SK-N-SH treated with all-trans-retinoic acid at 6 μM for 48 hours (cell line): ENCODE measurements around the gene CNNM2.

ENCODE experiments used
- ATAC-seq: fragments of 200-7000 bp; cut with Tn5 transposase; 3 replicates; pipeline ENCODE4 v1.9.1; 2020; ENCODE audit warnings: mild to moderate bottlenecking, moderate library complexity
- ARNTL ChIP-seq: fragments of 450-650 bp; formaldehyde crosslinking; IDR thresholded peaks from 2 replicates; pipeline ENCODE4 v1.5.0; 2020; ENCODE audit warnings: low read depth, mild to moderate bottlenecking, moderate library complexity, borderline replicate concordance
- BACH2 ChIP-seq: fragments of 250-450 bp; sonication (Bioruptor Pico); IDR thresholded peaks from 2 replicates; pipeline ENCODE4 v1.9.0; 2021; ENCODE audit warnings: mild to moderate bottlenecking, borderline replicate concordance
- CSDC2 ChIP-seq: fragments of 250-450 bp; sonication (Bioruptor Pico); IDR thresholded peaks from 2 replicates; pipeline ENCODE4 v1.5.0; 2020; ENCODE audit warnings: mild to moderate bottlenecking, moderate library complexity
- ESRRG ChIP-seq: fragments of 250-450 bp; sonication (Bioruptor Pico); IDR thresholded peaks from 2 replicates; pipeline ENCODE4 v1.6.1; 2021; ENCODE audit warnings: mild to moderate bottlenecking
- GLIS3 ChIP-seq: fragments of 250-450 bp; sonication (Bioruptor Pico); IDR thresholded peaks from 2 replicates; pipeline ENCODE4 v1.5.0; 2020; ENCODE audit warnings: mild to moderate bottlenecking, moderate library complexity
- ISL1 ChIP-seq: fragments of 250-450 bp; sonication (Bioruptor Pico); IDR thresholded peaks from 2 replicates; pipeline ENCODE4 v2.1.2; 2022; ENCODE audit warnings: mild to moderate bottlenecking, moderate library complexity
- OSR1 ChIP-seq: fragments of 250-450 bp; sonication (Bioruptor Pico); IDR thresholded peaks from 2 replicates; pipeline ENCODE4 v1.8.0; 2022; ENCODE audit warnings: moderate library complexity, mild to moderate bottlenecking, inconsistent platforms
- PPARA ChIP-seq: fragments of 250-450 bp; sonication (Bioruptor Pico); IDR thresholded peaks from 2 replicates; pipeline ENCODE4 v1.5.0; 2020; ENCODE audit warnings: mild to moderate bottlenecking, borderline replicate concordance
- RARB ChIP-seq: fragments of 250-450 bp; sonication (Bioruptor Pico); IDR thresholded peaks from 2 replicates; pipeline ENCODE4 v1.8.0; 2021; ENCODE audit warnings: mild to moderate bottlenecking, moderate library complexity
- SNAI2 ChIP-seq: fragments of 250-450 bp; sonication (Bioruptor Pico); IDR thresholded peaks from 2 replicates; pipeline ENCODE4 v1.5.0; 2020; ENCODE audit warnings: mild to moderate bottlenecking, moderate library complexity
- TCF4 ChIP-seq: fragments of 250-450 bp; sonication (Bioruptor Pico); IDR thresholded peaks from 2 replicates; pipeline ENCODE4 v1.8.0; 2021; ENCODE audit warnings: mild to moderate bottlenecking, moderate library complexity, borderline replicate concordance
- TOX ChIP-seq: fragments of 250-450 bp; sonication (Bioruptor Pico); IDR thresholded peaks from 2 replicates; pipeline ENCODE4 v1.8.0; 2021; ENCODE audit warnings: mild to moderate bottlenecking, moderate library complexity, borderline replicate concordance
- ZC3H10 ChIP-seq: fragments of 250-450 bp; sonication (Bioruptor Pico); IDR thresholded peaks from 2 replicates; pipeline ENCODE4 v1.5.1; 2021; ENCODE audit warnings: mild to moderate bottlenecking, moderate library complexity
- ZFP3 ChIP-seq: fragments of 250-450 bp; sonication (Bioruptor Pico); IDR thresholded peaks from 2 replicates; pipeline ENCODE4 v1.5.0; 2020; ENCODE audit warnings: mild to moderate bottlenecking, moderate library complexity
- ZFP30 ChIP-seq: fragments of 450-650 bp; formaldehyde crosslinking; IDR thresholded peaks from 2 replicates; pipeline ENCODE4 v1.5.0; 2022; ENCODE audit warnings: mild to moderate bottlenecking, moderate library complexity
- ZNF565 ChIP-seq: fragments of 450-650 bp; formaldehyde crosslinking; conservative IDR thresholded peaks from 2 replicates; pipeline ENCODE4 v1.5.0; 2020; ENCODE audit warnings: low read depth, mild to moderate bottlenecking, moderate library complexity
- ZNF70 ChIP-seq: fragments of 450-650 bp; formaldehyde crosslinking; IDR thresholded peaks from 2 replicates; pipeline ENCODE4 v1.5.0; 2020; ENCODE audit warnings: mild to moderate bottlenecking, moderate library complexity
- ZNF8 ChIP-seq: fragments of 450-650 bp; formaldehyde crosslinking; IDR thresholded peaks from 2 replicates; pipeline ENCODE4 v1.5.0; 2020; ENCODE audit warnings: mild to moderate bottlenecking, moderate library complexity
- TF ChIP-seq, protein P1 (sequence below): fragments of 250-450 bp; sonication (Bioruptor Pico); IDR thresholded peaks from 2 replicates; pipeline ENCODE4 v1.8.0; 2020; ENCODE audit warnings: mild to moderate bottlenecking, moderate library complexity, borderline replicate concordance
- TF ChIP-seq, protein P2 (sequence below): fragments of 250-450 bp; sonication (Bioruptor Pico); IDR thresholded peaks from 2 replicates; pipeline ENCODE4 v1.5.1; 2020; ENCODE audit warnings: low read depth, mild to moderate bottlenecking, moderate library complexity
- TF ChIP-seq, protein P3 (sequence below): fragments of 250-450 bp; sonication (Bioruptor Pico); IDR thresholded peaks from 2 replicates; pipeline ENCODE4 v1.8.0; 2021; ENCODE audit warnings: low read depth, mild to moderate bottlenecking, moderate library complexity, borderline replicate concordance
- TF ChIP-seq, protein P4 (sequence below): fragments of 250-450 bp; sonication (Bioruptor Pico); IDR thresholded peaks from 2 replicates; pipeline ENCODE4 v1.5.1; 2021; ENCODE audit warnings: mild to moderate bottlenecking, moderate library complexity

Gene CNNM2

DNA sequence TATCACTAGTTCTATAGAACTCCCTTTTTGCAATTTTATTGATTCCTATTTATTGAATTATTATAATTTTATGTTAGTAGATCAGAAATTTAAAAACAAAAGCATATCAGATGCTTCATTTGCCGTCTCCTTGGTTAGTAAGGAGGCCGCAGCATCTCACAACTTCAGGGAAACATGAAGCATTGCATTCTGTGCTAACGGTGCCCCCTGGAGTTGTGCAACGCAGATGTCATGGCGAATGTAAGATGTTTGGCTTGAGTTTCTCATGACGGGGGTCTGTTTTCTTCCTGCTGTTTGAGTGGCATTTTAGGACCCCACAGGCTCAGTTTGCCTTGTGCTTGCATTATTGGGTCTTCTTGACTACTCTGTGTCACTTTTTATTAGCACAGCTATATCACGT is 124.8 kb downstream of the CNNM2 start:
- no peak for ATAC-seq
- TF ChIP-seq ZFP3 (no peak), BACH2 (CRISPR knock-in tag) (no peak), PPARA (CRISPR knock-in tag) (no peak), ZFP30 (no peak), ISL1 (no peak), TCF4 (CRISPR knock-in tag) (no peak), ZNF70 (CRISPR knock-in tag) (no peak), ZC3H10 (no peak)
- TF ChIP-seq, protein P1, sequence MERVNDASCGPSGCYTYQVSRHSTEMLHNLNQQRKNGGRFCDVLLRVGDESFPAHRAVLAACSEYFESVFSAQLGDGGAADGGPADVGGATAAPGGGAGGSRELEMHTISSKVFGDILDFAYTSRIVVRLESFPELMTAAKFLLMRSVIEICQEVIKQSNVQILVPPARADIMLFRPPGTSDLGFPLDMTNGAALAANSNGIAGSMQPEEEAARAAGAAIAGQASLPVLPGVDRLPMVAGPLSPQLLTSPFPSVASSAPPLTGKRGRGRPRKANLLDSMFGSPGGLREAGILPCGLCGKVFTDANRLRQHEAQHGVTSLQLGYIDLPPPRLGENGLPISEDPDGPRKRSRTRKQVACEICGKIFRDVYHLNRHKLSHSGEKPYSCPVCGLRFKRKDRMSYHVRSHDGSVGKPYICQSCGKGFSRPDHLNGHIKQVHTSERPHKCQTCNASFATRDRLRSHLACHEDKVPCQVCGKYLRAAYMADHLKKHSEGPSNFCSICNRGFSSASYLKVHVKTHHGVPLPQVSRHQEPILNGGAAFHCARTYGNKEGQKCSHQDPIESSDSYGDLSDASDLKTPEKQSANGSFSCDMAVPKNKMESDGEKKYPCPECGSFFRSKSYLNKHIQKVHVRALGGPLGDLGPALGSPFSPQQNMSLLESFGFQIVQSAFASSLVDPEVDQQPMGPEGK (CRISPR knock-in tag): no peak
- TF ChIP-seq, protein P2, sequence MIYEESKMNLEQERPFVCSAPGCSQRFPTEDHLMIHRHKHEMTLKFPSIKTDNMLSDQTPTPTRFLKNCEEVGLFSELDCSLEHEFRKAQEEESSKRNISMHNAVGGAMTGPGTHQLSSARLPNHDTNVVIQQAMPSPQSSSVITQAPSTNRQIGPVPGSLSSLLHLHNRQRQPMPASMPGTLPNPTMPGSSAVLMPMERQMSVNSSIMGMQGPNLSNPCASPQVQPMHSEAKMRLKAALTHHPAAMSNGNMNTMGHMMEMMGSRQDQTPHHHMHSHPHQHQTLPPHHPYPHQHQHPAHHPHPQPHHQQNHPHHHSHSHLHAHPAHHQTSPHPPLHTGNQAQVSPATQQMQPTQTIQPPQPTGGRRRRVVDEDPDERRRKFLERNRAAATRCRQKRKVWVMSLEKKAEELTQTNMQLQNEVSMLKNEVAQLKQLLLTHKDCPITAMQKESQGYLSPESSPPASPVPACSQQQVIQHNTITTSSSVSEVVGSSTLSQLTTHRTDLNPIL: no peak
- TF ChIP-seq, protein P3, sequence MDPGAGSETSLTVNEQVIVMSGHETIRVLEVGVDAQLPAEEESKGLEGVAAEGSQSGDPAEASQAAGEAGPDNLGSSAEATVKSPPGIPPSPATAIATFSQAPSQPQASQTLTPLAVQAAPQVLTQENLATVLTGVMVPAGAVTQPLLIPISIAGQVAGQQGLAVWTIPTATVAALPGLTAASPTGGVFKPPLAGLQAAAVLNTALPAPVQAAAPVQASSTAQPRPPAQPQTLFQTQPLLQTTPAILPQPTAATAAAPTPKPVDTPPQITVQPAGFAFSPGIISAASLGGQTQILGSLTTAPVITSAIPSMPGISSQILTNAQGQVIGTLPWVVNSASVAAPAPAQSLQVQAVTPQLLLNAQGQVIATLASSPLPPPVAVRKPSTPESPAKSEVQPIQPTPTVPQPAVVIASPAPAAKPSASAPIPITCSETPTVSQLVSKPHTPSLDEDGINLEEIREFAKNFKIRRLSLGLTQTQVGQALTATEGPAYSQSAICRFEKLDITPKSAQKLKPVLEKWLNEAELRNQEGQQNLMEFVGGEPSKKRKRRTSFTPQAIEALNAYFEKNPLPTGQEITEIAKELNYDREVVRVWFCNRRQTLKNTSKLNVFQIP (CRISPR knock-in tag): no peak

DNA sequence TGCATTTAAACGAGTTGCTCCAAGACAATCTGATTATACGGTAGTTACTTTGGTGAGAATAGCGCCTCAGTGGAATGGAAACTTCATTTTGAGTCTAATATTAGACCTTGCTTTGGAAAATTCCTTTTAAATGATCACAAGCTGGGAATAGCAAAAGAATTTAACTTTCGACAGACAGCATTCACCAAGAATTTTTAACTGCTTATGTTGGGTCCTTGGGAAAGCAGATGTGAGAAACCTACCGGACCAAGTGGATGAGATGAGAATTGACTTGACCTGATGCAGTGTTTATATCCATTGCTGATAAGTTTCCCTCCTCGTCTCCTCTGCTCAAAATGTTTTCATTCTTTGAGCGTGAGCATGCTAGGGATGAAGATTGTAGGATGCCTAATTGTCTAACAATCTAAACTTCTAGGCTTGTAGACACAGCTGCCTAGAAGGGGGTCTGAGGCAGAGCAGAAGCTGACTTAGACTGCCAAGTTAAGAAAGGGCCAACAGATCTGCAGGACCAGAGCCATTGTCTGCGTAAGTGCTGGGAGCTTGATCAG is 126.9 kb downstream of the CNNM2 start:
- ATAC-seq: peak; percentile 27; the same call in 2 of the 3 replicates

DNA sequence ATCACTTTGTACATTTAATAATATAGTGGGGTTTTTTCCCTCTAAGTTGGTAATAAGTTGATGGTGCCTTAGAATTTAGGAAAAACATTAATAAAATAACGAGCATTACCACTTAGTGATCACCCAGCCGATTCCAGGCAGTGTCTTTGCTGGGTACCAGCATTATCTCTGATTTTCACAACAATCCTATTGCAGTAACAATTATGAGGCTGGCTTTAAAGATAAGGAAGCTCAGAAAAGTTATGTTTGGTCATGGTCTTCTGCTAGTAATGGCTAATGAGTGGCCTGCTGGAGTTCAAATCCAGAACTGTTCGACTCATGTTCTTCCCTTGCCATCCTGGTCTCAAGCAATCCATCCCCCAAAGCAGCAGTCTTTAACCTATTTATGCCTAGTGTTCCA is 127.9 kb downstream of the CNNM2 start:
- TF ChIP-seq ISL1: no peak
- no peak for TF ChIP-seq ZC3H10
- TF ChIP-seq TOX (CRISPR knock-in tag): no peak
- ATAC-seq: no peak

More for the DNA sequence above, 126.9 kb downstream of the CNNM2 start:
- TF ChIP-seq PPARA (CRISPR knock-in tag): no peak
- no peak for TF ChIP-seq ZNF8 (CRISPR knock-in tag)
- no peak for TF ChIP-seq ZNF565 (CRISPR knock-in tag)
- TF ChIP-seq CSDC2: no peak
- no peak for TF ChIP-seq ESRRG (CRISPR knock-in tag)
- no peak for TF ChIP-seq TOX (CRISPR knock-in tag)
- no peak for TF ChIP-seq ARNTL (CRISPR knock-in tag)
- no peak for TF ChIP-seq ZFP30
- no peak for TF ChIP-seq TCF4 (CRISPR knock-in tag)
- TF ChIP-seq RARB (CRISPR knock-in tag): no peak
- no peak for TF ChIP-seq SNAI2
- no peak for TF ChIP-seq ZC3H10
- TF ChIP-seq OSR1 (CRISPR knock-in tag): no peak
- TF ChIP-seq, protein P4, sequence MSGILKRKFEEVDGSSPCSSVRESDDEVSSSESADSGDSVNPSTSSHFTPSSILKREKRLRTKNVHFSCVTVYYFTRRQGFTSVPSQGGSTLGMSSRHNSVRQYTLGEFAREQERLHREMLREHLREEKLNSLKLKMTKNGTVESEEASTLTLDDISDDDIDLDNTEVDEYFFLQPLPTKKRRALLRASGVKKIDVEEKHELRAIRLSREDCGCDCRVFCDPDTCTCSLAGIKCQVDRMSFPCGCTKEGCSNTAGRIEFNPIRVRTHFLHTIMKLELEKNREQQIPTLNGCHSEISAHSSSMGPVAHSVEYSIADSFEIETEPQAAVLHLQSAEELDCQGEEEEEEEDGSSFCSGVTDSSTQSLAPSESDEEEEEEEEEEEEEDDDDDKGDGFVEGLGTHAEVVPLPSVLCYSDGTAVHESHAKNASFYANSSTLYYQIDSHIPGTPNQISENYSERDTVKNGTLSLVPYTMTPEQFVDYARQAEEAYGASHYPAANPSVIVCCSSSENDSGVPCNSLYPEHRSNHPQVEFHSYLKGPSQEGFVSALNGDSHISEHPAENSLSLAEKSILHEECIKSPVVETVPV (CRISPR knock-in tag): no peak
- TF ChIP-seq GLIS3 (CRISPR knock-in tag): no peak
- TF ChIP-seq, protein P3 (CRISPR knock-in tag): no peak
- no peak for TF ChIP-seq ZFP3
- TF ChIP-seq, protein P2: no peak
- TF ChIP-seq, all 23 proteins: peak for 0
